H1 (cell line): ENCODE data around the gene CIB2. TPM values are rescaled to one million over a fixed set of nuclear protein-coding genes. Genes with fewer than 3 reads are reported as not detected.

ENCODE experiments used
- RNF2 ChIP-seq: fragments of 200-900, 300-1000 bp; sonication (generic); IDR thresholded peaks from 2 replicates; pipeline ENCODE4 v1.7.1; 2016; ENCODE audit warnings: borderline replicate concordance, low read depth, mild to moderate bottlenecking, antibody characterized with exemption, low read length; ENCODE audit not compliant: poor library complexity, severe bottlenecking; ENCODE audit errors: missing control alignments
- polyA plus RNA-seq, 7 experiments: library from polyadenylated mRNA; depleted of rRNA in 3 of 7; stranded (reverse) in 5 of 7; unstranded in 2 of 7; fragments of >200 nt in 5 of 7; fragments of 200-250 nt in 2 of 7; gene quantifications; 1 replicate in 5 of 7; 2 replicates in 1 of 7; 4 replicates in 1 of 7; pipeline versions ENCODE4 v1.2.1 to v1.2.3, GENCODE V29; 2011 to 2013; ENCODE audit warnings: missing spikeins in 2 of 7, mixed read lengths in 2 of 7
- total RNA-seq: library from RNA; stranded (reverse); fragmentation: NEBNext Ultra II Directional; extraction: Animal tissue kit (Norgen Biotek cat#: 25700); gene quantifications from 2 replicates; pipeline ENCODE4 v1.2.1, GENCODE V29; 2021

CIB2 gene
- total and polyA plus RNA-seq, 2 of the 8 experiments (the other 6 are each of a cell fraction or from before 2014, with no cell fraction given) = 41.5 to 45.8 TPM

GRCh38 chr15:78157203-78157602 is 26.0 kb upstream of the CIB2 start (continued):
- TF ChIP-seq RNF2 = no peak
- TF ChIP-seq, all 59 proteins: peak for 0
